ENCODE measurements around the gene TDP1.

- TF ChIP-seq CTCF (IDR thresholded peaks at IDR 0.05) (no peak), POLR2A (IDR thresholded peaks at IDR 0.05) (no peak)
Measured at GRCh38 chr14:89918721-89919120, 37.0 kb upstream of the TDP1 start.
